ENCODE data around the gene ARHGAP4.

The ARHGAP4 gene

GRCh38 chrX:153905481-153906095, 20.5 kb downstream of the ARHGAP4 start:
- Histone ChIP-seq H3K27ac (no peak overlapping the region), H3K36me3 (ENCODE audit: insufficient read depth, low read length) (no peaks in the 10 kb centered on the region), H3K9ac (ENCODE audit: insufficient read length) (no peak overlapping the region), H3K9me3 (ENCODE audit: low read depth, low read length) (no peaks in the 10 kb centered on the region), H3K4me3 (no peak overlapping the region)
- no peak for TF ChIP-seq FOXP2 (optimal IDR thresholded peaks at IDR 0.05; ENCODE audit: control extremely low read depth, extremely low read length, insufficient read depth)
- no peak for DNase-seq (ENCODE audit: low read depth, low spot score)

- TF ChIP-seq EZH2 (IDR thresholded peaks at IDR 0.05), result no peak
- no peak for TF ChIP-seq POLR2AphosphoS5 (IDR thresholded peaks at IDR 0.05; ENCODE audit: borderline replicate concordance, low read depth, low read length)
- TF ChIP-seq FOXP2 (optimal IDR thresholded peaks at IDR 0.05; ENCODE audit: control extremely low read depth, extremely low read length, insufficient read depth), result no peak
- Histone ChIP-seq H3K27ac (no peak within 1 kb of the TSS), H3K9me3 (ENCODE audit: low read depth, low read length) (no peaks in the 10 kb centered on the region), H3K9ac (ENCODE audit: insufficient read length) (no peak within 1 kb of the TSS), H3K4me3 (no peak within 1 kb of the TSS), H3K36me3 (ENCODE audit: insufficient read depth, low read length) (no peaks in the 10 kb centered on the region)
- DNase-seq (ENCODE audit: low read depth, low spot score), result no peak
Observed at GRCh38 chrX:153903991-153904957, 21.8 kb downstream of the ARHGAP4 start, which contains the start of gene AVPR2. Gene AVPR2, plus strand, starts transcription at chrX:153904673. Its CDS starts 473 bp downstream, at chrX:153905146.

- no peak overlapping the region for H3K27ac ChIP-seq
- no peak for DNase-seq (ENCODE audit: low read depth, low spot score)
- H3K9me3 ChIP-seq (ENCODE audit: low read depth, low read length), result no peaks in the 10 kb centered on the region
- H3K9ac ChIP-seq (ENCODE audit: insufficient read length), result no peak overlapping the region
- no peak overlapping the region for H3K4me3 ChIP-seq
- TF ChIP-seq EZH2 (IDR thresholded peaks at IDR 0.05) (no peak), POLR2AphosphoS5 (IDR thresholded peaks at IDR 0.05; ENCODE audit: borderline replicate concordance, low read depth, low read length) (no peak), FOXP2 (optimal IDR thresholded peaks at IDR 0.05; ENCODE audit: control extremely low read depth, extremely low read length, insufficient read depth) (no peak)
- H3K36me3 ChIP-seq (ENCODE audit: insufficient read depth, low read length), result no peaks in the 10 kb centered on the region
Observed at GRCh38 chrX:153903238-153903980, 22.7 kb downstream of the ARHGAP4 start.

GRCh38 chrX:153902385-153902784, 23.7 kb downstream of the ARHGAP4 start:
- DNase-seq (ENCODE audit: low read depth, low spot score), result no peak

GRCh38 chrX:153901753-153902140, 24.3 kb downstream of the ARHGAP4 start:
- no peak for DNase-seq (ENCODE audit: low read depth, low spot score)
- H3K36me3 ChIP-seq (ENCODE audit: insufficient read depth, low read length), result no peaks in the 10 kb centered on the region
- peak overlapping the region; percentile 70; the same call in 1 of the 2 replicates for H3K27ac ChIP-seq
- H3K9ac ChIP-seq (ENCODE audit: insufficient read length), result no peak overlapping the region
- TF ChIP-seq EZH2 (IDR thresholded peaks at IDR 0.05), result no peak
- TF ChIP-seq POLR2AphosphoS5 (IDR thresholded peaks at IDR 0.05; ENCODE audit: borderline replicate concordance, low read depth, low read length), result no peak
- no peak for TF ChIP-seq FOXP2 (optimal IDR thresholded peaks at IDR 0.05; ENCODE audit: control extremely low read depth, extremely low read length, insufficient read depth)
- H3K4me3 ChIP-seq, result no peak overlapping the region
- no peaks in the 10 kb centered on the region for H3K9me3 ChIP-seq (ENCODE audit: low read depth, low read length)

More at GRCh38 chrX:153902385-153902784, 23.7 kb downstream of the ARHGAP4 start:
- Histone ChIP-seq H3K4me3 (no peak overlapping the region), H3K36me3 (ENCODE audit: insufficient read depth, low read length) (no peaks in the 10 kb centered on the region), H3K9me3 (ENCODE audit: low read depth, low read length) (no peaks in the 10 kb centered on the region), H3K27ac (no peak overlapping the region), H3K9ac (ENCODE audit: insufficient read length) (no peak overlapping the region)
- TF ChIP-seq FOXP2 (optimal IDR thresholded peaks at IDR 0.05; ENCODE audit: control extremely low read depth, extremely low read length, insufficient read depth) (no peak), POLR2AphosphoS5 (IDR thresholded peaks at IDR 0.05; ENCODE audit: borderline replicate concordance, low read depth, low read length) (no peak), EZH2 (IDR thresholded peaks at IDR 0.05) (no peak)

- DNase-seq (ENCODE audit: low read depth, low spot score), result peak; percentile 48
- H3K9me3 ChIP-seq (ENCODE audit: low read depth, low read length), result no peaks in the 10 kb centered on the region
- H3K27ac ChIP-seq, result peak overlapping the region; percentile 70
- TF ChIP-seq FOXP2 (optimal IDR thresholded peaks at IDR 0.05; ENCODE audit: control extremely low read depth, extremely low read length, insufficient read depth) (peak; percentile 56), POLR2AphosphoS5 (IDR thresholded peaks at IDR 0.05; ENCODE audit: borderline replicate concordance, low read depth, low read length) (no peak)
- no peaks in the 10 kb centered on the region for H3K36me3 ChIP-seq (ENCODE audit: insufficient read depth, low read length)
- no peak overlapping the region for H3K9ac ChIP-seq (ENCODE audit: insufficient read length)
- peak overlapping the region; percentile 44; the same call in 1 of the 2 replicates for H3K4me3 ChIP-seq
Observed at GRCh38 chrX:153900831-153901752, 25.0 kb downstream of the ARHGAP4 start.

- Histone ChIP-seq H3K36me3 (ENCODE audit: insufficient read depth, low read length) (no peaks in the 10 kb centered on the region), H3K9me3 (ENCODE audit: low read depth, low read length) (no peaks in the 10 kb centered on the region), H3K9ac (ENCODE audit: insufficient read length) (no peak overlapping the region), H3K27ac (no peak overlapping the region), H3K4me3 (no peak overlapping the region)
- no peak for DNase-seq (ENCODE audit: low read depth, low spot score)
- TF ChIP-seq EZH2 (IDR thresholded peaks at IDR 0.05) (no peak), FOXP2 (optimal IDR thresholded peaks at IDR 0.05; ENCODE audit: control extremely low read depth, extremely low read length, insufficient read depth) (no peak), POLR2AphosphoS5 (IDR thresholded peaks at IDR 0.05; ENCODE audit: borderline replicate concordance, low read depth, low read length) (no peak)
Observed at GRCh38 chrX:153897899-153898298, 28.2 kb downstream of the ARHGAP4 start.
